Calu3 (cell line): ENCODE results near the gene ZCCHC24. TPM values are rescaled to one million over a fixed set of nuclear protein-coding genes. Genes with fewer than 3 reads are reported as not detected.

Source experiments
- BruUV-seq: library from RNA; stranded (reverse); fragments of 400-500 nt; replicated peaks from 2 replicates; lab custom pipeline; 2021; lab: Mats Ljungman, UMichigan
- CTCF ChIA-PET: fragments of 300-600 bp; sonication (Branson Sonifier 250); formaldehyde crosslinking; loops from one replicate; lab custom pipeline; 2022; ENCODE audit warnings: antibody characterized with exemption; lab: Charles Lee
- DNase-seq: peaks from one replicate; pipeline ENCODE4 v3.0.0; 2022
- H3K27ac Mint-ChIP-seq: one replicate; pipeline ENCODE4 v1.8.0; 2022; ENCODE audit warnings: mixed read lengths; ENCODE audit not compliant: unreplicated experiment
- H3K27me3 Mint-ChIP-seq: one replicate; pipeline ENCODE4 v1.8.0; 2022; ENCODE audit warnings: mixed read lengths; ENCODE audit not compliant: unreplicated experiment
- H3K36me3 Mint-ChIP-seq: one replicate; pipeline ENCODE4 v1.8.0; 2022; ENCODE audit warnings: mild to moderate bottlenecking, moderate library complexity, mixed read lengths; ENCODE audit not compliant: insufficient read depth, unreplicated experiment
- H3K4me1 Mint-ChIP-seq: one replicate; pipeline ENCODE4 v1.8.0; 2022; ENCODE audit warnings: mild to moderate bottlenecking, low read depth, mixed read lengths; ENCODE audit not compliant: unreplicated experiment
- H3K4me3 Mint-ChIP-seq: one replicate; pipeline ENCODE4 v1.8.0; 2022; ENCODE audit warnings: mild to moderate bottlenecking, low read depth, moderate library complexity, mixed read lengths; ENCODE audit not compliant: unreplicated experiment
- H3K9me3 Mint-ChIP-seq: one replicate; pipeline ENCODE4 v1.8.0; 2022; ENCODE audit warnings: low read depth, mixed read lengths; ENCODE audit not compliant: unreplicated experiment
- intact Hi-C: fragments of 100-400 bp; cut with micrococcal nuclease; formaldehyde crosslinking; loops from one replicate; pipeline ENCODE4 v1.10.0; 2022; ENCODE audit not compliant: unreplicated experiment
- total RNA-seq: library from RNA; stranded (reverse); gene quantifications from 2 replicates; pipeline ENCODE4 v1.2.3, GENCODE V29; 2022
- TF ChIP-seq, protein P1 (sequence below): fragments of 200-600 bp; IDR thresholded peaks from one replicate; pipeline ENCODE4 v1.8.0; 2022; ENCODE audit warnings: antibody characterized with exemption; ENCODE audit not compliant: unreplicated experiment

The ZCCHC24 gene
- total RNA-seq, 1 experiment from 2014 or later: 1.4 TPM

- no peaks in the 10 kb centered on the region for H3K36me3 Mint-ChIP-seq
- TF ChIP-seq, protein P1, sequence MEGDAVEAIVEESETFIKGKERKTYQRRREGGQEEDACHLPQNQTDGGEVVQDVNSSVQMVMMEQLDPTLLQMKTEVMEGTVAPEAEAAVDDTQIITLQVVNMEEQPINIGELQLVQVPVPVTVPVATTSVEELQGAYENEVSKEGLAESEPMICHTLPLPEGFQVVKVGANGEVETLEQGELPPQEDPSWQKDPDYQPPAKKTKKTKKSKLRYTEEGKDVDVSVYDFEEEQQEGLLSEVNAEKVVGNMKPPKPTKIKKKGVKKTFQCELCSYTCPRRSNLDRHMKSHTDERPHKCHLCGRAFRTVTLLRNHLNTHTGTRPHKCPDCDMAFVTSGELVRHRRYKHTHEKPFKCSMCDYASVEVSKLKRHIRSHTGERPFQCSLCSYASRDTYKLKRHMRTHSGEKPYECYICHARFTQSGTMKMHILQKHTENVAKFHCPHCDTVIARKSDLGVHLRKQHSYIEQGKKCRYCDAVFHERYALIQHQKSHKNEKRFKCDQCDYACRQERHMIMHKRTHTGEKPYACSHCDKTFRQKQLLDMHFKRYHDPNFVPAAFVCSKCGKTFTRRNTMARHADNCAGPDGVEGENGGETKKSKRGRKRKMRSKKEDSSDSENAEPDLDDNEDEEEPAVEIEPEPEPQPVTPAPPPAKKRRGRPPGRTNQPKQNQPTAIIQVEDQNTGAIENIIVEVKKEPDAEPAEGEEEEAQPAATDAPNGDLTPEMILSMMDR: no peak
- H3K4me1 Mint-ChIP-seq: no peaks in the 10 kb centered on the region
- DNase-seq: no peak
- H3K4me3 Mint-ChIP-seq: no peak overlapping the region
- H3K9me3 Mint-ChIP-seq: no peaks in the 10 kb centered on the region
- CTCF ChIA-PET: interaction anchor here (0.5 to 1.0 kb wide), 2 partner anchors 11 kb away, joined by 3 read pairs; no protein-coding TSS in a partner anchor
- no peak overlapping the region for H3K27ac Mint-ChIP-seq
- BruUV-seq: no TSS peak
- intact Hi-C loops: no loop called here
- H3K27me3 Mint-ChIP-seq: peaks cover 15% of the 10 kb centered on the region
These were observed 11.9 kb downstream of the ZCCHC24 start for GRCh38 chr10:79433324-79434222.

DNA sequence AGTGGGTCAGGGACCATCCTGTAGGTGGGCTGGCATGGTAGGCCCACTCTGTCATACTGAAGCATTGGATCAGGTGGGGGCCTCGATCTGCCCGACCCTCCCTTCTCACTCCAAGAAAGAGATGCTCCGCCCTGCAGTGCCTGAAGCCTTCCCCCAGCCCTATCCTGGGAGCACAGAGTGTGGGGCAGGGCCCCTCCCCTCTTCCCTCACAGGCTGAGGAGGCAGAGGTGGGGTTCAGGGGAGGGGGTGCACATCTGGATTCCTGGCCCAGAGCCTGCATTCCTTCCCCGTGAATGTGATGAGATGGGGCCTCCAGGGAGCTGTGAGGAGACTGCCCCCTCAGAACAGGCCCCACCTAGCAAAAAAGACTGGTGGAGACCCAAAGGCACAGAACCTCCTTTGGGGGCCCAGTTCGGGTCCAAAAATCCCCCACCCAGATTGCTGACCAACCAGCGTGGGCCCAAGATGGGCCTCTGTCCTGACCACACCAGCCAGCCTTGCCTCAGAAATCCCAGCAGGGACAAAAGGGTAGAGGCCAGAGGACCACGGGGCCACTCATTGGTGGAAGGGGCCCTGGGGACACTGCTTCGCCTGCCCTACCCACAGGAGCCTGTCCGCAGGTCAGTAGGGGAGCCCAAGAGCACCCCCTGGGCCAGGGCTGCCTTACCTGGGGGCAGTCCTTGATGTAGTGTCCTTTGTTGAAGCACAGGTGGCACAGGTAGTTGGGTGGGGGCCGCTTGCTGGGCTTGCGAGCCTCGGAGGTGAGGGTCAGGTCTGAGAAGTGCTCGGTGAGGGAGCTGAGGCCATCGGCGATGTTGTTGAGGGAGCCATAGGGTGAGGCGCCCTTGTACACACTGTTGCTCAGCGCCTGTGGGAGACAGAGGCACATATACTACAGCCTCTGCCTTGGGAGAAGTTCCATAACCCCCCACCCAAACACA is 13.3 kb downstream of the ZCCHC24 start:
- no peak for DNase-seq
- H3K27ac Mint-ChIP-seq: no peak overlapping the region
- no peaks in the 10 kb centered on the region for H3K4me1 Mint-ChIP-seq
- H3K36me3 Mint-ChIP-seq: no peaks in the 10 kb centered on the region
- no TSS peak for BruUV-seq
- CTCF ChIA-PET: no interaction called here
- TF ChIP-seq, protein P1: no peak
- intact Hi-C loops: no loop called here
- H3K27me3 Mint-ChIP-seq: peaks cover under 1% of the 10 kb centered on the region
- H3K4me3 Mint-ChIP-seq: no peak overlapping the region
- H3K9me3 Mint-ChIP-seq: no peaks in the 10 kb centered on the region

GRCh38 chr10:79431428-79431827 is 14.0 kb downstream of the ZCCHC24 start:
- Mint-ChIP-seq H3K27ac (no peak overlapping the region), H3K4me1 (no peaks in the 10 kb centered on the region)
- CTCF ChIA-PET: interaction anchor here (1.2 kb wide), 1 partner anchor 10 kb away, joined by 3 read pairs; no protein-coding TSS in a partner anchor

DNA sequence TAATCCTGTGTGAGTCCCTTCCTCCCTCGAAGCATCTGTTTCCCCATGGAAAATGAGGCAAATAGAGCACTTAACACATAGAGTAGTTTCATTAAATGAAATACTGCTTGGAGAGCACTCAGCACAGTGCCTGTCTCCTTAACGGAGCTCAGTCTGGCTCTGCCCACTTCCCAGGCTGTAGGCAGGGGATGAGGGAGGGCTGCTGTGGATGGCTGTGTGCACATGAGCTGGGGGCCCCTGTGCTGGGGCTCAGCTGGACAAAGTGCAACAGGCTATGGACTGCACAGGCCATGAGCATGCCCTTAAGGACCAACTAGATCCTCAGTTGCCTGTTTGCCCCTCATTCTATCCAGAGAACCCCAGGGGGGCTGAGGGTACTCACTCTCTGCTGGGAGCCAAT is 14.5 kb downstream of the ZCCHC24 start:
- intact Hi-C loops: no loop called here
- Mint-ChIP-seq H3K27ac (no peak overlapping the region), H3K27me3 (no peaks in the 10 kb centered on the region), H3K9me3 (no peaks in the 10 kb centered on the region), H3K4me1 (no peaks in the 10 kb centered on the region), H3K4me3 (no peak overlapping the region), H3K36me3 (no peaks in the 10 kb centered on the region)
- no peak for DNase-seq
- BruUV-seq: no TSS peak
- CTCF ChIA-PET: interaction anchor here (1.2 kb wide), 1 partner anchor 11 kb away, joined by 3 read pairs; no protein-coding TSS in a partner anchor
- TF ChIP-seq, protein P1: no peak

More at GRCh38 chr10:79431428-79431827, 14.0 kb downstream of the ZCCHC24 start:
- H3K9me3 Mint-ChIP-seq: no peaks in the 10 kb centered on the region
- no peaks in the 10 kb centered on the region for H3K36me3 Mint-ChIP-seq
- intact Hi-C loops: no loop called here
- no peak overlapping the region for H3K4me3 Mint-ChIP-seq
- TF ChIP-seq, protein P1: no peak
- no TSS peak for BruUV-seq
- DNase-seq: no peak
- no peaks in the 10 kb centered on the region for H3K27me3 Mint-ChIP-seq
